ENCODE results near the gene DNAH6. TPM values are rescaled to one million over a fixed set of nuclear protein-coding genes. Genes with fewer than 3 reads are reported as not detected.
A peak's percentile ranks its signal among the peaks of the same experiment; 100 is the strongest.

Gene DNAH6
- total RNA-seq, 4 donors from 2014 or later: 1.00 to 2.9 (median 2.1) TPM

- Histone ChIP-seq H3K27me3 (no peaks in the 10 kb centered on the region), H3K4me3 (no peak overlapping the region), H3K27ac (no peak overlapping the region), H3K4me1 (no peaks in the 10 kb centered on the region), H3K9me3 (no peaks in the 10 kb centered on the region), H3K36me3 (no peaks in the 10 kb centered on the region)
- intact Hi-C loops (cut with DNase I; ENCODE audit: low total_unique reads): no loop called here
- WGBS, 2 donors (ENCODE audit: low coverage in 1 of 2): 77 to 90% methylated on average over 2 of the region's 2 CpGs
- TF ChIP-seq CTCF (IDR thresholded peaks at IDR 0.05): no peak
- TF ChIP-seq POLR2A (IDR thresholded peaks at IDR 0.05): no peak
- no peak for TF ChIP-seq EP300 (IDR thresholded peaks at IDR 0.05; ENCODE audit: low read depth)
- TF ChIP-seq POLR2AphosphoS5 (IDR thresholded peaks at IDR 0.05): no peak
- in situ Hi-C loops (cut with MboI; ENCODE audit: low pct_ligation_motif_present in 1 of 4, low pct_unique_long_range_greater_than_20kb in 1 of 4, low sequenced_read_pairs in 3 of 4): loop anchor here in 1 of 4 donors (10.0 kb wide), 1 partner anchor 134 kb away; no protein-coding TSS in a partner anchor
- no peak for DNase-seq
Observed at GRCh38 chr2:84628486-84628885, 112.2 kb downstream of the DNAH6 start.

- TF ChIP-seq CTCF (IDR thresholded peaks at IDR 0.05) (no peak), POLR2A (IDR thresholded peaks at IDR 0.05) (no peak), POLR2AphosphoS5 (IDR thresholded peaks at IDR 0.05) (no peak), EP300 (IDR thresholded peaks at IDR 0.05; ENCODE audit: low read depth) (no peak)
- no peak for DNase-seq
- Histone ChIP-seq H3K36me3 (no peaks in the 10 kb centered on the region), H3K27me3 (no peaks in the 10 kb centered on the region), H3K4me3 (no peak overlapping the region), H3K27ac (no peak overlapping the region), H3K9me3 (no peaks in the 10 kb centered on the region), H3K4me1 (no peaks in the 10 kb centered on the region)
- in situ Hi-C loops (cut with MboI; ENCODE audit: low pct_ligation_motif_present in 1 of 4, low pct_unique_long_range_greater_than_20kb in 1 of 4, low sequenced_read_pairs in 3 of 4): loop anchor here in 1 of 4 donors (10.0 kb wide), 1 partner anchor 135 kb away; no protein-coding TSS in a partner anchor
- intact Hi-C loops (cut with DNase I; ENCODE audit: low total_unique reads): no loop called here
Observed at GRCh38 chr2:84629550-84629949, 113.3 kb downstream of the DNAH6 start.

- TF ChIP-seq CTCF (IDR thresholded peaks at IDR 0.05) (peak; percentile 38 to 60 (median 51)), POLR2A (IDR thresholded peaks at IDR 0.05) (no peak)
- Histone ChIP-seq H3K27me3 (no peaks in the 10 kb centered on the region), H3K9me3 (no peaks in the 10 kb centered on the region), H3K4me1 (peaks cover 0 to 5% (median 1%) of the 10 kb centered on the region in 4 donors), H3K27ac (no peak overlapping the region), H3K36me3 (no peaks in the 10 kb centered on the region), H3K4me3 (no peak overlapping the region)
- 44 to 48% methylated on average over 5 to 6 of the region's 6 CpGs for WGBS, 2 donors (ENCODE audit: low coverage in 1 of 2)
- intact Hi-C loops (cut with DNase I; ENCODE audit: low total_unique reads): no loop called here
- no peak for DNase-seq
- in situ Hi-C loops (cut with MboI; ENCODE audit: low pct_ligation_motif_present in 1 of 4, low pct_unique_long_range_greater_than_20kb in 1 of 4, low sequenced_read_pairs in 3 of 4): no loop called here
Observed at GRCh38 chr2:84631047-84631446, 114.7 kb downstream of the DNAH6 start.

- no peaks in the 10 kb centered on the region for H3K9me3 ChIP-seq
- no peak for TF ChIP-seq EP300 (IDR thresholded peaks at IDR 0.05; ENCODE audit: low read depth)
- TF ChIP-seq POLR2AphosphoS5 (IDR thresholded peaks at IDR 0.05): no peak
- no peak for TF ChIP-seq POLR2A (IDR thresholded peaks at IDR 0.05)
- TF ChIP-seq CTCF (IDR thresholded peaks at IDR 0.05): no peak
- peaks cover 0 to 13% (median 8%) of the 10 kb centered on the region in 4 donors for H3K4me1 ChIP-seq
- H3K27me3 ChIP-seq: no peaks in the 10 kb centered on the region
- 86 to 92% methylated on average over 2 to 5 of the region's 5 CpGs for WGBS, 2 donors (ENCODE audit: low coverage in 1 of 2)
- no peaks in the 10 kb centered on the region for H3K36me3 ChIP-seq
- intact Hi-C loops (cut with DNase I; ENCODE audit: low total_unique reads) (no loop called here), in situ Hi-C loops (cut with MboI; ENCODE audit: low pct_ligation_motif_present in 1 of 4, low pct_unique_long_range_greater_than_20kb in 1 of 4, low sequenced_read_pairs in 3 of 4) (no loop called here)
- H3K27ac ChIP-seq: no peak overlapping the region
- DNase-seq: no peak
- H3K4me3 ChIP-seq: no peak overlapping the region
Observed at GRCh38 chr2:84631985-84632384, 115.7 kb downstream of the DNAH6 start.

Data from transverse colon (tissue), 4 donors.